NCI-H2227 treated with DMSO at 0.1 percent for 48 hours (cell line): ENCODE measurements around the gene NCOA7.
A peak's percentile ranks its signal among the peaks of the same experiment; 100 is the strongest.
"Not testable (repeated sequence)": the region's sequence is repeated elsewhere in the genome, so short reads cannot be mapped to it uniquely, and the experiment has no call there.

Source experiments
- DNase-seq: peaks from one replicate; lab custom pipeline; 2025; lab: John Stamatoyannopoulos, UW

The NCOA7 gene

DNA sequence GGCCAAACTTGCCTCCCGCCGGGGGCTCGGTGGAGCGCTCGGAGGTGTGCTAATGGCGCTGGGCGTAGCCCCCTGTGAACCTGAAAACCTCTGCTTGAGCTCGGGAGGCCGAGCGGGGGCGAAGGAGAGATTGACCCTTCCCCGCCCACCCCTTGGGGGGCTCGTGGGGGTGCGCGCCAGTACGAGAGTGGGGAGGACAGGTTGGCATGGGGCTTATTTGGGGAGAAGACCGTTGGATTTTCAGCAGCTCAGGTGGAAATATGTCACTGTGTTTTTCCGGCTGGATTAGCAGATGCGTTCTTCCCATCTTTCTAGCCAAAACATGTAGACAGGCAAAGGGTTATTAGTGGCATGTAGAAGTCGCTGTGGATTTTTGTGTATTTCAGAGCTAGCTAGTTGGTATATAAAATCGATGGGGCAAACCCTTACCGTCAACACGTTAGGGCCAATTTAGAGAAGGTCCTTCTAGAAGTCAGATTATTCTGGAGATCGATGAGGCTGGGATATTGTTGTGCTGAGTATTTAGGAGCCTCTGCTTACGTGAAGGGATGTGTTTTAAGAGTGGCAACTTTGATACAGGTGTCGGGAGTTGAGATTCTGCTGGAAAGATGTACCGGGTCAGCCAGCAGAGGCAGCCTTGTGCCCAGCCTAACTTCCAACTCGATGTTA is 525 bp downstream of the NCOA7 start:
- DNase-seq: peak; percentile 54

DNA sequence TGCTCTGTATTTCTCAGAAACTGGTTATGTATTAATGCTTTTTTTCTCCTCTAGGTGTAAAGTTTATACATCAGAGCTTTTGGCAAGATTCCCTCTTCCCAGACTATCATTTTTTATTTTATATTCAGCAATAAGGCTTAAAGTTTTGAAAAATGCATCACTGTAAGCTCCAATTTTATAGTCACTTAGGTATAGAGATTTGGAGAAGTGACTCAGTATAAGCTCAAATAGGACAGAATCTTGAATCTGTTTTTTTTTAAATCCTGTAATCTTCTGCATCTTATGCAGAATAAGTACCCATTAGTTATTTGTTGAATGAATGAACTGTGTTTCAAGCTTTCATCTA is 1.0 kb downstream of the NCOA7 start:
- DNase-seq: no peak

- DNase-seq: no peak
Measured at GRCh38 chr6:125792172-125792571, 1.4 kb downstream of the NCOA7 start.

DNA sequence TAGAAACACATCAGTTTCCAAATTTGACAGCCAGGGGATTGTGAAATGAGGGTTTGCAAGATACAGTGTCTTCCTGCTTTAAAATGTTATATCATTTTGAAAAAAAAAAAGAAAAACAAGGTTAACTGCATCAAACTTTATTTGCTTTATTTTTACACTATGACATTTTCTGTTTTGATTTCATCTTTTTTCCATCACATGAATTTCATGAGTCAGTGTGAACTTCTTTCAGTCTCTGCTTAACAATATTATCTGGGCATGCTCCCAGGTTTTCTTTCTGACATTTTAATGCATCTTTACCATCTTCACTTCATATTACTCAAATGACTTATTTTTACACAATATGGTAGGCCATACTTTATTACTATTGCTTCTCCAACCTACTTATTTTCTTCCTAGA is 1.9 kb downstream of the NCOA7 start:
- no peak for DNase-seq

DNA sequence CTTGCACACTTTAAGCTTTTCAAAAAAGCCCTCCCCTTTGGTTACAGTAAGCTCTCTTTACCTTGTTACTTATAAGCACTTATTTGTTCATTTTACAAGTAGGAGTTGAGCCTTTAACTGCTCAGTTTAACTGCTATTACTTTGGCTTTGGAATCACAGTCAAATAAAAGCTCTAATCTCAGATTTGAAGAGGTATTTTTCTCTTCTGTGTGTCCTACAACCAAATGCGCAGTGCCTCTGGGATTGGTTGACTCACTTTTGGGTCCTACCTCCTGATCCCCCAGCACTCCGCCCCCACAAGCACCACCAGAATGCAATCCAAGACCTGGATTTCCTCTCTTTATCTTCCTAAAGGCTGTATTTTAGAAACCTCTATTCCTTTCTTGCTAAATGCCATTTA is 2.5 kb downstream of the NCOA7 start:
- DNase-seq: no peak

- DNase-seq: no peak
Measured at GRCh38 chr6:125793863-125794262, 3.1 kb downstream of the NCOA7 start.

- DNase-seq: no peak
Measured at GRCh38 chr6:125794342-125795137, 3.8 kb downstream of the NCOA7 start.

GRCh38 chr6:125795301-125795700 is 4.5 kb downstream of the NCOA7 start:
- DNase-seq: no peak

- DNase-seq: no peak
Measured at GRCh38 chr6:125797120-125797885, 6.5 kb downstream of the NCOA7 start.

GRCh38 chr6:125797886-125798444 is 7.2 kb downstream of the NCOA7 start:
- no peak for DNase-seq

GRCh38 chr6:125798734-125799508 is 8.2 kb downstream of the NCOA7 start:
- DNase-seq: no peak

DNA sequence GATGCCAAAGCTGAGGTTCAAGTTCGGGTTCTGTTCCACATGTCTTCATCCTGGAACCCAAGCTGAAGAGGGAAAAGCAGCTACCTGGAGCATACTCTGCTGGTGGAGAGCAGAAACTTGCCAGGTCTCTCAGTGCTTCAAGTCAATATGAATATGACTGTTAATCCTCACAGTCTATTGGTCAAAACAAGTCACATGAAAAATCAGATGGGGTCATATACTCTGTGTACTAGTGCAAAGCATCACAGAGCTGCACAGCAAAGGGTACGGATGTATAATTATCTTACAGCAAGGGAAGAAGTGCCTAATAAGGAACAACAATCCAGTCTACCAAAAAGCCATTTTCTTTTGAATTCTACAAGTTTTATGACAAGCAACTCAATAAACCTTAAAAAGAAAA is 11.6 kb downstream of the NCOA7 start:
- no peak for DNase-seq

- DNase-seq: no peak
Measured at GRCh38 chr6:125802943-125803377, 12.2 kb downstream of the NCOA7 start.

DNA sequence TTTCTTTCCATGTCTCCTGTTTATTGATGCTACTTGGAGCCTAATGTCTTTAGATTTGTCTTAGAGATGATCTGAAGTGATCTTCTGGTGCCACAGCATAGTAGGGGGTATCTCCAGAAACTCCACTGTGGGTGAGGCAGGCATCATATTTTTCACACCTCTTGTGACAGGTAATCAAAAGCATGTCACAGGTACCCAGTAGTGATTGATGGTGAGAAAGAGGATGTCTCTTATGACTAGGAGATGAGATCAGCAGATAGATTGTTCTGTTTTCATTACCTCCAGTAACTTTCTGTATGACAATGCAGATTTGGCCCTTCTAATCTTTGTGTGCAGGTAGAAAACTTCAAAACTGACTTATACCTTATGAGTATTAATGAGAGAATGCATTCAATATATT is 13.5 kb downstream of the NCOA7 start:
- DNase-seq: no peak

GRCh38 chr6:125804866-125805425 is 14.2 kb downstream of the NCOA7 start:
- not testable (repeated sequence) for DNase-seq

- DNase-seq: no peak
Measured at GRCh38 chr6:125806813-125807212, 16.1 kb downstream of the NCOA7 start.

- DNase-seq: no peak
Measured at GRCh38 chr6:125807293-125807692, 16.5 kb downstream of the NCOA7 start.

- DNase-seq: no peak
Measured at GRCh38 chr6:125808060-125808459, 17.3 kb downstream of the NCOA7 start.

DNA sequence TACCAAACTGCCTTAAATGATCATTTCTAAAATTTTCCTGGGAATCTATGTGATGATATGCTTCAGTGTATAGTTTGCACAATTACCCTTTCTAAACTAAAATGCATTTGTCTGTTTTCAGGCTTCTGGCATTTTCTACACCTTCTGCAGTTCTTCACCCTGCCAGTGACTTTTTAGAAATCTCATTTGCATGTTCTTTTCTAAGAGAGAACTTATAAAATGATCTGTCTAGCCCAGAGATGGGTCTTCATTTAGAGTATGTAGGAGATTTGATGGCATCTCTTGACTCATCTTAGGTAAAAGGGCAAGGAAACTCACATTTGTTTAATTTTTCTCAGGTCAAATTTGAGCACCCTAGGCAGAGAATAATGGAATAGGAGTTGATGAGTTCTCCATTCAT is 17.8 kb downstream of the NCOA7 start:
- DNase-seq: no peak

DNA sequence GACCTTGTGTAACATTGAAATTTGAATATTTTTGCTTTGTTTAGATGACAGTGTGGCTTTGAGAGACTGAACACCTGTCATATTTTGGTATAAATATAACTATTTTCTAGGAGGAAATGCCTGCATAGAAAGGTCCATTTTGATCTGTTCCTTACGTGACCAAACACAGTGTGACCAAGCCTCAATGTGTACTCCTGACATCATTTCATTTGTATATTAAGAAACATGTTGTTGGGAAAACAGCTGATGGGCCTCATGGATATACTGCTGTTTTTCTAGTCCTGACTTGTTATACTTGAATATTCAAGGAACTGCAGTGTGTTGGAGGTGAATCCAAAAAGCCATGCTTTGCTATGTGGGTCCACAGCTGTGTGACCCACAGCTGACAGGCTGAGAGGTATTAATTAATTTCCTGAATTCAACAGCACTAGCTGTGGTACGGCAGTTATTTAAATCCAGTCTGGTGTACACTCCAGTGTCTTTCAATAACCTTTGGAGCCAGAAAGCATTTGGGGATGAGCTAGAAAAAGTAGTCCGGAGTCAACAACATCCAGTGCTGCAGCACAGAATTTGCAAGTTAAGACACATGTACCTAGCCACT is 18.9 kb downstream of the NCOA7 start:
- no peak for DNase-seq

DNA sequence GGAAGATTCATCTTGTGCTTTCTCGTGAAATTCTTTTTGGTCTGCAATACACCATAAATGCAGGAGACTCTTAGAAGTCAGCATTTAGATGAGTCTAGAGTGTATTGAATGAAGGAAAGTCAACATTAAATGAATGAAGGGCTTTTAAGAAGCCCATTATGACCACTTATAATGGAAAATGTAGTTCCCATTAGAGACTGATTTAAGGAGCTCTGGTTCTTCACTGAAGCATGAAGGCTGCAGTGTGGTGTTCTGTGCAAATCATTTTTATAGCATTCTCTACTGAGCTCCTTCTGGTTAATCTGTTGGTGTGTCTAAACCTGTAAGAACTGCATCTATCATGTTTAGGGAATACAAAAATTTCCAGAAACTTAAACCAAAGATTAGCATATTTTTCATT is 19.7 kb downstream of the NCOA7 start:
- DNase-seq: peak; percentile 35
